ENCODE measurements around the gene SLC35F6.

DNA sequence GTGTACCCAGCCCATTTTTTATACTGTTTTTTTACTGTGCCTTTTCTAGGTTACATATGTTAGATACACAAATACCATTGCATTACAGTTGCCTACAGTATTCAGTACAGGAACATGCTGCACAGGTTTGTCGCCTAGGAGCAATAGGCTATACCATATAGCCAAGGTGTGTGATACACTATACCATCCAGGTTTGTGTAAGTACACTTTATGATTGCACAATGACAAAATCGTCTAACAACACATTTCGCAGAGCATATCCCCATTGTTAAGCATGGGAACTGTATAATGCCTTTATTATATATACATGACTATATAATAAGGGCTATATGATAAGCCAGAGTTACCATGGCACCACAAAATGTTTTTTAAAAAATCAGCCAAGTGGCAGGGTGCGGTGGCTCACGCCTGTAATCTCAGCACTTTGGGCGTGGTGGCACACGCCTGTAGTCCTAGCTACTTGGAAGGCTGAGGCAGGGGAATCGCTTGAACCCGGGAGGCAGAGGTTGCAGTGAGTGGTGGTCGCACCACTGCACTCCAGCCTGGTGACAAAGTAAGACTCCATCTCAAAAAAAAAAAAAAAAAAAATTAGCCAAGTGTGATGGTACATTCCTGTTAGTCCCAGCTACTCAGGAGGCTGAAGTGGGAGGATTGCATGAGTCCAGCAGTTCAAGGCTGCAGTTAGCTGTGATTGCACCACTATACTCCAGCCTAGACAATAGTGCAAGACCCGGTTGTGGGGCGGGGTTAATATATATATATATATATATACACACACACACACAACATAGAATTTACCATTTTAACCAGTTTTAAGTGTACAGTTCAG lies 19.0 kb downstream of the SLC35F6 start:
- no peak for TF ChIP-seq POLR2A (IDR thresholded peaks at IDR 0.05)
- TF ChIP-seq, protein P1, sequence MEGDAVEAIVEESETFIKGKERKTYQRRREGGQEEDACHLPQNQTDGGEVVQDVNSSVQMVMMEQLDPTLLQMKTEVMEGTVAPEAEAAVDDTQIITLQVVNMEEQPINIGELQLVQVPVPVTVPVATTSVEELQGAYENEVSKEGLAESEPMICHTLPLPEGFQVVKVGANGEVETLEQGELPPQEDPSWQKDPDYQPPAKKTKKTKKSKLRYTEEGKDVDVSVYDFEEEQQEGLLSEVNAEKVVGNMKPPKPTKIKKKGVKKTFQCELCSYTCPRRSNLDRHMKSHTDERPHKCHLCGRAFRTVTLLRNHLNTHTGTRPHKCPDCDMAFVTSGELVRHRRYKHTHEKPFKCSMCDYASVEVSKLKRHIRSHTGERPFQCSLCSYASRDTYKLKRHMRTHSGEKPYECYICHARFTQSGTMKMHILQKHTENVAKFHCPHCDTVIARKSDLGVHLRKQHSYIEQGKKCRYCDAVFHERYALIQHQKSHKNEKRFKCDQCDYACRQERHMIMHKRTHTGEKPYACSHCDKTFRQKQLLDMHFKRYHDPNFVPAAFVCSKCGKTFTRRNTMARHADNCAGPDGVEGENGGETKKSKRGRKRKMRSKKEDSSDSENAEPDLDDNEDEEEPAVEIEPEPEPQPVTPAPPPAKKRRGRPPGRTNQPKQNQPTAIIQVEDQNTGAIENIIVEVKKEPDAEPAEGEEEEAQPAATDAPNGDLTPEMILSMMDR (IDR thresholded peaks at IDR 0.05): no peak
